ENCODE measurements around the gene MAGI2. TPM values are rescaled to one million over a fixed set of nuclear protein-coding genes. Genes with fewer than 3 reads are reported as not detected.

MAGI2 gene
- total and polyA plus RNA-seq, 4 donors, result 0.37 to 4.1 (median 1.4) TPM

GRCh38 chr7:78225534-78225933, 1227.9 kb downstream of the MAGI2 start:
- no peaks in the 10 kb centered on the region for H3K36me3 ChIP-seq (ENCODE audit: control insufficient read depth in 4 of 4, insufficient read depth in 3 of 4, low read depth in 1 of 4, low read length in 3 of 4)
- no peak overlapping the region for H3K4me3 ChIP-seq (ENCODE audit: low read depth in 1 of 3, low read length in 3 of 3)
- no peaks in the 10 kb centered on the region for H3K27me3 ChIP-seq (ENCODE audit: control insufficient read depth in 4 of 4, insufficient read depth in 4 of 4, low read length in 3 of 4)
- TF ChIP-seq MAX (IDR thresholded peaks at IDR 0.05) (peak; percentile 14), NR2F2 (IDR thresholded peaks at IDR 0.05) (peak; percentile 8), RAD21 (IDR thresholded peaks at IDR 0.05) (no peak)
- H3K4me1 ChIP-seq (ENCODE audit: control insufficient read depth in 4 of 4, insufficient read depth in 4 of 4, low read length in 3 of 4), result no peaks in the 10 kb centered on the region
- H3K9me3 ChIP-seq (ENCODE audit: control insufficient read depth in 4 of 4, low read length in 3 of 4), result no peaks in the 10 kb centered on the region
- no peak for DNase-seq (ENCODE audit: low spot score)
- no peak overlapping the region for H3K9ac ChIP-seq (ENCODE audit: low read depth in 1 of 2, low read length in 2 of 2)
- 92% methylated on average over 4 of the region's 4 CpGs for WGBS
- H3K27ac ChIP-seq (ENCODE audit: low read depth in 1 of 2, low read length in 2 of 2), result no peak overlapping the region

- DNase-seq (ENCODE audit: low spot score), result no peak
- Histone ChIP-seq H3K27ac (ENCODE audit: low read depth in 1 of 2, low read length in 2 of 2) (no peak overlapping the region), H3K36me3 (ENCODE audit: control insufficient read depth in 4 of 4, insufficient read depth in 3 of 4, low read depth in 1 of 4, low read length in 3 of 4) (no peaks in the 10 kb centered on the region), H3K4me3 (ENCODE audit: low read depth in 1 of 3, low read length in 3 of 3) (no peak overlapping the region), H3K9ac (ENCODE audit: low read depth in 1 of 2, low read length in 2 of 2) (no peak overlapping the region), H3K9me3 (ENCODE audit: control insufficient read depth in 4 of 4, low read length in 3 of 4) (no peaks in the 10 kb centered on the region), H3K27me3 (ENCODE audit: control insufficient read depth in 4 of 4, insufficient read depth in 4 of 4, low read length in 3 of 4) (no peaks in the 10 kb centered on the region), H3K4me1 (ENCODE audit: control insufficient read depth in 4 of 4, insufficient read depth in 4 of 4, low read length in 3 of 4) (no peaks in the 10 kb centered on the region)
- TF ChIP-seq SP1 (IDR thresholded peaks at IDR 0.05) (no peak), ATF3 (IDR thresholded peaks at IDR 0.05) (no peak)
- 94% methylated on average over 4 of the region's 4 CpGs for WGBS
These were observed 1228.5 kb downstream of the MAGI2 start for GRCh38 chr7:78224923-78225322.

- Histone ChIP-seq H3K36me3 (ENCODE audit: control insufficient read depth in 4 of 4, insufficient read depth in 3 of 4, low read depth in 1 of 4, low read length in 3 of 4) (no peaks in the 10 kb centered on the region), H3K4me3 (ENCODE audit: low read depth in 1 of 3, low read length in 3 of 3) (no peak overlapping the region)
- WGBS, result 94% methylated on average over 1 of the region's 1 CpG
These were observed 1229.9 kb downstream of the MAGI2 start for GRCh38 chr7:78223598-78223997.

More at GRCh38 chr7:78223598-78223997, 1229.9 kb downstream of the MAGI2 start:
- no peaks in the 10 kb centered on the region for H3K9me3 ChIP-seq (ENCODE audit: control insufficient read depth in 4 of 4, low read length in 3 of 4)
- H3K27ac ChIP-seq (ENCODE audit: low read depth in 1 of 2, low read length in 2 of 2), result no peak overlapping the region
- H3K9ac ChIP-seq (ENCODE audit: low read depth in 1 of 2, low read length in 2 of 2), result no peak overlapping the region
- H3K4me1 ChIP-seq (ENCODE audit: control insufficient read depth in 4 of 4, insufficient read depth in 4 of 4, low read length in 3 of 4), result no peaks in the 10 kb centered on the region
- no peak for DNase-seq (ENCODE audit: low spot score)
- H3K27me3 ChIP-seq (ENCODE audit: control insufficient read depth in 4 of 4, insufficient read depth in 4 of 4, low read length in 3 of 4), result no peaks in the 10 kb centered on the region
- TF ChIP-seq CTCF (IDR thresholded peaks at IDR 0.05; ENCODE audit: low read depth, low read length, missing input control), result no peak
- TF ChIP-seq SP1 (IDR thresholded peaks at IDR 0.05), result no peak
- no peak for TF ChIP-seq JUND (IDR thresholded peaks at IDR 0.05)
- no peak for TF ChIP-seq RAD21 (IDR thresholded peaks at IDR 0.05)
- no peak for TF ChIP-seq YY1 (IDR thresholded peaks at IDR 0.05)
- TF ChIP-seq ZBTB33 (IDR thresholded peaks at IDR 0.05), result no peak
- no peak for TF ChIP-seq TAF1 (conservative IDR thresholded peaks at IDR 0.05)
- no peak for TF ChIP-seq HNF4G (IDR thresholded peaks at IDR 0.05)
- no peak for TF ChIP-seq FOXA1 (IDR thresholded peaks at IDR 0.05)
- TF ChIP-seq MAX (IDR thresholded peaks at IDR 0.05), result no peak
- TF ChIP-seq HNF4A (conservative IDR thresholded peaks at IDR 0.05), result no peak
- no peak for TF ChIP-seq EGR1 (IDR thresholded peaks at IDR 0.05; ENCODE audit: low read depth in 2 of 2)
- TF ChIP-seq NR2F2 (IDR thresholded peaks at IDR 0.05), result no peak
- no peak for TF ChIP-seq REST (IDR thresholded peaks at IDR 0.05)

All from liver (tissue), 9 donors.